AG04450 (cell line): ENCODE results near the gene TMEM45A. TPM values are rescaled to one million over a fixed set of nuclear protein-coding genes. Genes with fewer than 3 reads are reported as not detected.
"Not testable (repeated sequence)": the region's sequence is repeated elsewhere in the genome, so short reads cannot be mapped to it uniquely, and the experiment has no call there.

Source experiments
- CTCF ChIA-PET: fragments of 300-600, 350-600 bp; formaldehyde crosslinking; extraction: SDS; loops from one replicate; lab custom pipeline; 2022; ENCODE audit warnings: antibody characterized with exemption, inconsistent platforms; lab: Charles Lee
- POLR2A ChIA-PET: fragments of 350-600 bp; formaldehyde crosslinking; extraction: SDS; loops from one replicate; lab custom pipeline; 2021; ENCODE audit warnings: antibody characterized with exemption, inconsistent platforms; lab: Yijun Ruan, JAX
- DNase-seq: peaks from one replicate; pipeline ENCODE4 v3.0.0-alpha.2; 2011; ENCODE audit warnings: low read depth, low spot score
- H3K27ac ChIP-seq: one replicate; pipeline ENCODE4 v1.5.1; 2012; ENCODE audit warnings: low read depth, low read length, control low read depth
- H3K27me3 ChIP-seq: one replicate; pipeline ENCODE4 v1.6.0; 2012; ENCODE audit warnings: low read length; ENCODE audit not compliant: control insufficient read depth, insufficient read depth
- H3K4me3 ChIP-seq: 2 replicates; pipeline ENCODE4 v1.5.1; 2011; ENCODE audit warnings: mild to moderate bottlenecking, low read depth, low read length, control low read depth
- H3K9me3 ChIP-seq: 2 replicates; pipeline ENCODE4 v1.5.1; 2012; ENCODE audit warnings: low read length; ENCODE audit not compliant: control insufficient read depth, insufficient read depth
- polyA plus RNA-seq: library from polyadenylated mRNA; depleted of rRNA; stranded (reverse); fragments of >200 nt; gene quantifications from 2 replicates; pipeline ENCODE4 v1.2.3, GENCODE V29; 2011
- TF ChIP-seq, protein P1 (sequence below): IDR thresholded peaks from 2 replicates; pipeline ENCODE4 v1.5.1; 2011; ENCODE audit warnings: low read depth, low read length, control low read depth, inconsistent platforms

Gene TMEM45A
- polyA plus RNA-seq, 1 experiment, result 42.8 TPM

DNA sequence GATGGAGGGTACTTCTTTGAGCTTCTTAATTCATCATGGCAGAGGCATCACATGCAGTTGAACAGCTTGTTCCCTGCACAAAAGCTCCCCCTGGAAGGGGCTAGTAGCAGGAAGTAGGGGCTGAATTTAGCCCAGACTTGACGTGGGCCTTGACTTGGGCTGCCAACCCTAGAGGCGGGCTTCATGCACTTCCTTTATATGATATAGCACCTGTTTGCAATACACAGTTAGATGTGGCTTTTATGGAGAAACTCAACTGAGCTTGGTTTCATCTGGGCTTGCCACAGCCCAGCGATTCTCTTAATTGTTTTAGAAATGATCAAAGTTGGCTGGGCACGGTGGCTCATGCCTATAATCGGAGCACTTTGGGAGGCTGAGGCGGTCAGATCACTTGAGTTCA is 83.3 kb downstream of the TMEM45A start:
- ChIA-PET POLR2A (no interaction called here), CTCF (interaction anchor here (2.1 to 4.0 kb wide), 3 partner anchors 14 to 112 kb away, joined by 7 to 27 read pairs (median 7); no protein-coding TSS in a partner anchor)
- TF ChIP-seq, protein P1, sequence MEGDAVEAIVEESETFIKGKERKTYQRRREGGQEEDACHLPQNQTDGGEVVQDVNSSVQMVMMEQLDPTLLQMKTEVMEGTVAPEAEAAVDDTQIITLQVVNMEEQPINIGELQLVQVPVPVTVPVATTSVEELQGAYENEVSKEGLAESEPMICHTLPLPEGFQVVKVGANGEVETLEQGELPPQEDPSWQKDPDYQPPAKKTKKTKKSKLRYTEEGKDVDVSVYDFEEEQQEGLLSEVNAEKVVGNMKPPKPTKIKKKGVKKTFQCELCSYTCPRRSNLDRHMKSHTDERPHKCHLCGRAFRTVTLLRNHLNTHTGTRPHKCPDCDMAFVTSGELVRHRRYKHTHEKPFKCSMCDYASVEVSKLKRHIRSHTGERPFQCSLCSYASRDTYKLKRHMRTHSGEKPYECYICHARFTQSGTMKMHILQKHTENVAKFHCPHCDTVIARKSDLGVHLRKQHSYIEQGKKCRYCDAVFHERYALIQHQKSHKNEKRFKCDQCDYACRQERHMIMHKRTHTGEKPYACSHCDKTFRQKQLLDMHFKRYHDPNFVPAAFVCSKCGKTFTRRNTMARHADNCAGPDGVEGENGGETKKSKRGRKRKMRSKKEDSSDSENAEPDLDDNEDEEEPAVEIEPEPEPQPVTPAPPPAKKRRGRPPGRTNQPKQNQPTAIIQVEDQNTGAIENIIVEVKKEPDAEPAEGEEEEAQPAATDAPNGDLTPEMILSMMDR, result no peak
- no peak for DNase-seq
- Histone ChIP-seq H3K4me3 (no peak overlapping the region), H3K27ac (no peak overlapping the region), H3K27me3 (no peaks in the 10 kb centered on the region), H3K9me3 (no peaks in the 10 kb centered on the region)

DNA sequence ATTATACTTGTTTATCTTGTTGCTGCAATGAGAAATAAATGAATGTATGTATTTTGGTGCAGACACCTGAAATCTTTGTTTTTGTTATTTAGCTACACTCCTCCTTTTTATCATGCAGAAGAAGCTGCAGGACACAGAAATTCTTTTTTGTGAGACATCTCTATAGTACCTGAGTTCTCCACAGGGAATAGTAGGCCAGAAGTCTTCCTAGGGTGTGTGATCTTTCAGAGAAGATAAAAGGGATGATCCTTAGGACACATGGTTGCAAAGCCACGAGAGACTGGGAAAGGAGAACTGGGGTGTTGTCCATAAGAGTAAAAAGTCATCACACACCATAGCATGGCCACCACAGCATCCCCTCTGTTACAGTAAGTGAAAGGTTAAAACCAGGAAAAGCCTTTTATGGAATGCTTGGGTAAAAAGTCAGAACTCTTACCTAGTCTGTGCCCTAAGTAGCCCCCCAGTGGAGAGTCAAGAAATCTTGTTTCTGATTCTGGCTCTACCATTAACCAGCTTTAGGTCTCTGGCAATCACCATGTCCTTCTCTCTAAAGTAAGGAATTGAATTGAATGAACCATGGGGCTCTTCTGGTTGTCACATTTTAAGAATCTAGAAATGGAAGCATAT is 85.1 kb downstream of the TMEM45A start:
- Histone ChIP-seq H3K9me3 (no peaks in the 10 kb centered on the region), H3K27ac (no peak overlapping the region), H3K27me3 (no peaks in the 10 kb centered on the region), H3K4me3 (no peak overlapping the region)
- DNase-seq, result no peak
- TF ChIP-seq, protein P1, result no peak
- ChIA-PET CTCF (interaction anchor here (1.7 to 4.0 kb wide), 2 partner anchors 12 to 114 kb away, joined by 7 to 27 read pairs; no protein-coding TSS in a partner anchor), POLR2A (interaction anchor here (1.1 kb wide), 1 partner anchor 85 kb away, joined by 4 read pairs; the partner anchor contains the start of gene TMEM45A)

DNA sequence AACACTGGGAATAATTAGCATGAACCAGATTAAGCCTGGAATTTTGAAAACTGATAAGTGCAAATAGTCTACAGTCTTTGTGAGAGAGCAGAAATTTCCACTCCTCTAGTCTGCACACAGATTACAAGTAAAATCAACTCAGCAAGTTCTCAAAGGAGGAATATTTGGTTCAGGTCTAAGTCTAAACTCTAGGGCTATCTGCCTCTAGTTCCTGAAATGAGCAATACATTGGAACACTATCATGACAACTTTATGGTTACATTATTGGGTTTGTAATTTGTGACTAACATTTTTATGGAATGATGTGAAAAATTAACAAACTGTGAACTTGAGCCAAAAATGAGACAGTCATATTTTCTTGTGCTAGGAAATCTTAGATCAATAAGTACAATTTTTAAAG is 86.2 kb downstream of the TMEM45A start:
- Histone ChIP-seq H3K27me3 (no peaks in the 10 kb centered on the region), H3K27ac (no peak overlapping the region), H3K4me3 (no peak overlapping the region), H3K9me3 (no peaks in the 10 kb centered on the region)
- ChIA-PET CTCF (no interaction called here), POLR2A (no interaction called here)
- TF ChIP-seq, protein P1, result no peak
- DNase-seq, result no peak

DNA sequence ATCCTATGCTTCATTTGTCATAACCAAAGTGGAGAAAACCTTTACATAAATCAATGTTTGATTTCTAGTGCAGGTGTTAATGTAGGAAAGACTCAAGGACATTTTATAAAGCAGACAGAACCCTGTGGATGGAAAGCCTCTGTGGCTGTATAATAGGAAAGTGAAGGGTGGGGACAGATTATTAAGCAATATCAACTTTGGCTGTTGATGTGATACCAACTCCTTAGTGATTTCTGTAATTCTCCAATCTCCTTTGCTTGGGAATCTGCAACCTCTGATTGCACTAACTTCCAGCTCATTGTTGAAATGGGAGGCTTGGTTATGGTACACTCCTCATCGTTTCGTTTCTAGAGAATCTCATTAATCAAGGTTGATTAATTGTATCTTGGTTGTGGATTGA is 87.7 kb downstream of the TMEM45A start:
- peaks cover 3% of the 10 kb centered on the region; the same call in 1 of the 2 replicates for H3K9me3 ChIP-seq
- H3K27ac ChIP-seq, result no peak overlapping the region
- DNase-seq, result no peak
- TF ChIP-seq, protein P1, result no peak
- ChIA-PET CTCF (interaction anchor here (1.9 to 2.5 kb wide), 3 partner anchors 10 to 117 kb away, joined by 12 to 18 read pairs (median 14); no protein-coding TSS in a partner anchor), POLR2A (no interaction called here)
- no peaks in the 10 kb centered on the region for H3K27me3 ChIP-seq
- H3K4me3 ChIP-seq, result no peak overlapping the region

DNA sequence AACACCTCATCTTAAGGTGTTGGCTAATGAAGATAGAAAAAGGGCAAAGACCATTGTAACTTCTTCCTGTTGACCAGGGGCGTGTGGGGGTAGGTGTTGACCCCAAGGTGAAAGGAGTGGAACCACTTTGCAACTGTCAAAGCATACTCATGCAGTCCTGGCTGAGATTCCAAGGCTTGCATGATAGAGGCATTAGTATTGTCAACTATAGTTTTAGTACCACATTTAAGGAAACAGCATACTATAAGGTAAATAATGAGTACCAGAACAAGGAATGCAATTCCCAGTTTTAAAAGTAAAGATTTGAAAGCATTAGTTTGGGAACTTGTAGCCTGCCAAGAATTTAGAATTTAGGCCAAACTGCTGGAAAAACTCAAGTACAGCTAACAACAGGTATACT is 89.2 kb downstream of the TMEM45A start:
- no peak for DNase-seq
- POLR2A ChIA-PET, result no interaction called here
- Histone ChIP-seq H3K9me3 (peaks cover 4% of the 10 kb centered on the region; the same call in 1 of the 2 replicates), H3K4me3 (no peak overlapping the region), H3K27ac (peak overlapping the region; percentile 13), H3K27me3 (no peaks in the 10 kb centered on the region)
- CTCF ChIA-PET, result interaction anchor here (2.1 to 2.5 kb wide), 2 partner anchors 10 to 119 kb away, joined by 12 to 18 read pairs; no protein-coding TSS in a partner anchor
- TF ChIP-seq, protein P1, result no peak

DNA sequence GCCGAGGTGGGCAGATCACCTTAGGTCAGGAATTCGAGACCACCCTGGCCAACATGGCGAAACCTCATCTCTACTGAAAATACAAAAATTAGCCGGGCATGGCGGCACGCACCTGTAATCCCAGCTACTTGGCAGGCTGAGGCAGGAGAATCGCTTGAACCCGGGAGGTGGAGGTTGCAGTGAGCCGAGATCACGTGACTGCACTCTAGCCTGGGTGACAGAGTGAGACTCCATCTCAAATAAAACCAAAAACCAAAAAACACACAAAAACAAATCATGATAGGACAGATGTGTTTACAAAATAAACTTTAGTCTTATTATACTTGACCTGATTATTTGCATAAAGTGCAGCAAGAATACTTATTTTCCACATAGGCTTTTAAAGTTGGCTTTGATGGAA is 89.7 kb downstream of the TMEM45A start:
- POLR2A ChIA-PET, H3K27ac ChIP-seq, H3K9me3 ChIP-seq, H3K4me3 ChIP-seq, H3K27me3 ChIP-seq, DNase-seq: not testable (repeated sequence)
- CTCF ChIA-PET, result interaction anchor here (5.1 kb wide), 1 partner anchor 119 kb away, joined by 39 read pairs; no protein-coding TSS in a partner anchor
